HG02973 (cell line): ENCODE measurements around the gene PROM1.

ENCODE experiments used
- ATAC-seq: cut with Tn5 transposase; IDR thresholded peaks from one replicate; pipeline ENCODE4 v1.9.1; 2021; ENCODE audit warnings: moderate library complexity; ENCODE audit not compliant: unreplicated experiment

Gene PROM1

DNA sequence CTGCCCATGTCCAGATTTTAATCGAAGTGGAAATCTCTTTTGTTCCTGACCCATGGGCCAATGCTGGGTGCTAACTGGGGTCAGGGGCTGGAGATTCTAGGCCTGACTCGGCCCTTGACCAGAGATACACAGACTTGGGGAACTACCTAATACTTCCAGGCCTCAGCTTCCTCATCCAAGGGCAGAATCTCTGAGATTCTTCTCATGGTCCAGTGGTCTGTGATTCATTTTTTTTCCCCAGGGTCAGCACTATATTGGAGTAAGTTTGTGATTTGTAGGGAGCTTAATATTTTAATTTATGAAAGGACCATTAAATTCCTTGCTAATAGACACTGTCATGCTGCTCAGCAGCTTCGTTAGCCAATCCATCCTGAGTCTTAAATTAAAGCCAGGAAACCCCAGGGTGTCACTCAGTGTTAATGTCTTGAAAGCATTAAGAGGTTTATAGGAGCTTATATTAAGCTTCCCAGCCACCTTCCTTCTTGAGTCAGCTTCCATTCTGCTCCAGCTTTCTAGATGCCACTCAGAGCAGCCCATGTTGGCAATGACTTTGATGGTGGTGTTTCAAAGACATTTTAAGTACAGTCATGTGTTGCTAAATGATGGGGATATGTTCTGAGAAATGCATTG is 27.0 kb upstream of the PROM1 start:
- ATAC-seq = no peak

- no peak for ATAC-seq
Observed at GRCh38 chr4:16110199-16110598, 26.4 kb upstream of the PROM1 start.

- ATAC-seq = no peak
Observed at GRCh38 chr4:16109256-16109655, 25.4 kb upstream of the PROM1 start.

GRCh38 chr4:16106956-16107355 is 23.1 kb upstream of the PROM1 start:
- ATAC-seq = no peak

- no peak for ATAC-seq
Observed at GRCh38 chr4:16104520-16104919, 20.7 kb upstream of the PROM1 start.

GRCh38 chr4:16102356-16102755 is 18.5 kb upstream of the PROM1 start:
- no peak for ATAC-seq

GRCh38 chr4:16100833-16101232 is 17.0 kb upstream of the PROM1 start:
- no peak for ATAC-seq

- ATAC-seq = no peak
Observed at GRCh38 chr4:16092682-16093319, 9.0 kb upstream of the PROM1 start.

DNA sequence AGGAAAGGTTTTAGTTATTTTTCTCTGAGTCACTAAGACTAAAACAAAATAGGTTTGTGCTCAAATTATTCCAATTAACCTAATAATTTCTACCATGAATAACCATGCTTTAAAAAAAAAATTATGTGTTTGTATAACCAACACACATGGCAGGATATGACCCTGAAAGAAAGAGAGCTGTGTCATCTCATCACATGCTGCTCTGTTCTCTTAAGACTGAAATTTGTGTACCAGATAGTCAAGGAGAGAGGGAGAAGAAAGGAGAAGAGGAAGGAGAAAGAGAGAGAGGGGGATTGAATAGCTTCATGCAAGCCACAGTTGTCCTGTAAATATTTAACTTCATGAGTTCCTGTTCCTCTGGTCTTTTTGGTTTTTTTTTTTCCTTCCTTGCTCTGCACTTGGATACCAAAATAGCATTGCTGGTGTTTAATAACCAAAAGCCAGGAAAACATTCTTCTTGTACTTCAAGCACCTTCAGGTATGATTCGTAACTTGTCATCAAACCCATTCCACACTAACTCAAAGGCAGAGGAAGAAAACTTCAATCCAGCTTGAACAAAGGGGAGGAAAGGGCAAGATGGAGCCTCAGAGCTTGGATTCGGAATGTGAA is 6.4 kb upstream of the PROM1 start:
- no peak for ATAC-seq

DNA sequence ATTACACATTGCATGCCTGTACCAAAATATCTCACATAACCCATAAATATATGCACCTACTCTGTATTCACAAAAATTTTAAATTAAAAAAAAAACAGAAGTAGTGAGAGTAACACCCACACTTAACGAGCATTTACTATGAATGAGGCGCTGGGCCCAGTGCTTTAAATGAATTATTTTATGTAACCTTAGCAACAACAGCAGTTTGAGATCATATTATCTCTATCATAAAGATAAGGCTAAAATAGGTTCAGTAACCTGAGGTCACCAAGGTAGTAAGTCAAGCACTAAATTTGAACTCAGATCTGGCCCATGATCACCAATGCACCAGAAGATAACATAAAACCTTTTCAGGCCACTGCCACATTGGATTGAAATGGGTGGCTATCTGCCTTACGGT is 5.3 kb upstream of the PROM1 start:
- no peak for ATAC-seq

DNA sequence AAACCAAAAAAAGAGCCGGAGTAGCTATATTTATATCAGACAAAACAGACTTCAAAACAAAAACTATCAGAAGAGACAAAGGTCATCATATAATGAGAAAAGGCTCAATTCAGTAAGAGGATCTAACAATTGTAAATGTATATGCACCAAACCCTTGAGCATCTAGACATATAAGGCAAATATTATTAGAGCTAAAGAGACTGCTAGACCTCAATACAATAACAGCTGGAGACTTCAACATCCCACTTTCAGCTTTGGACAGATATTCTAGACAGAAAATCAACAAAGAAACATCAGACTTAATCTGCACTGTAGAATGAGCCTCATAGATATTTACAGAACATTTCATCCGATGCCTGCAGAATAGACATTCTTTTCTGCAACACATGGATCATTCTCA is 4.8 kb upstream of the PROM1 start:
- ATAC-seq = no peak

GRCh38 chr4:16085822-16086221 is 2.0 kb upstream of the PROM1 start:
- ATAC-seq = peak; percentile 70

DNA sequence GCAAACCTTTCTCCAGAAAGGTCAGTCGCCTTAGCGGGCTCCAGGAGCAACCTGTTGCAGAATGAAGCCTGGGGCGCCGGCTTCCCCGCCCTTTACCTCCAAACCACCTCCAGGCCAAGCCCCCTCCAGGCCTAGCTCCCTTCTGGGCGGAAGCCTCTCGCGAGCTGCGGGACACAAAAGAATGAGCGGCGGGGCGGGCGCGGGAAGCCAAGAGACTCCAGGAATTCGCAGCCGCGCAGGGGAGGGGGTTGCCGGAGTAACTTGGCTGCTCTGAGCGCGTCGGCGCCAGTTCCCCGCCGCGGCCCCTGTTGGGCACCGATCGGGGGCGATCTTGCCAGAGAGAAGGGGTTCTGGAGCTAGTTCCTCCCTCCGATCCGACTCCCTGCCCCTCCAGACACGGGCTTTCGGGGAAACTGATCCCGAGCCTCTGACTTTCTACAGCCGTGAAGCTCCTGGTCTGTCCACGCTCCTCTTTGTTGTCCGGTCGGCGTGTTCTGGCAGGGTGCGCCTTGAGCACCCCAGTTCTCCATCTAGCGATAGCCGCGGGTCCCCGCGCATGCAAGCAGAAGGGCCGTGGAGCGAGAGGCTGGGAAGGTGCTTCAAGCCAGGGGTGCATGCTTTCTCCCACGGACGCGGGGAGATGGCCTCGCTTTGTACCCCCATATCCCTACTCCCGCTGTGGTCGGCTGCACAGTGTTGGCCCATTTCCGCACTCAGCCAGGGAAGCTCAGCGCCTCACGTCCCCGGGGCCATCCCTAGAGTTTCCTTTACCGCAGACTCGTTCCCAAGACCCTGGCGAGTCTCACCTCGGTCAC is 1.2 kb downstream of the PROM1 start:
- no peak for ATAC-seq

DNA sequence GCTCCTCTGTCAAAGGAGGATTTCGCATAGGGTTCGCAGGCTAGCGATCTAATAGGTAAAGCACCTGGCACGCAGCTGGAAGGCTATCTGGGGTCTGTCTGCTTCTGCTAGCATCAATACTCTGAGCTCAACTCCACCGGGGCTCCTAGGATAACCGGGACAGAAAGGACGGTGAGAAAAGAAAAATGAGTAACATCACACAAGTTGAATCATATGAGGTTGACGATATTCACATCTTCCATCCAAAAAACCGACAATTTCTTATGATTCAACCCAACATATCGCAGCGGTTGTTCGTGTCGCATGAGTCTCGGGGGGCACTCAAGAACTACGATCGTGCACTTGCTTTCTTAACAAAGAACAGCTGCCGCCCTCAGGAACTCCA is 1.8 kb downstream of the PROM1 start:
- no peak for ATAC-seq

GRCh38 chr4:16079046-16079445 is 4.8 kb downstream of the PROM1 start:
- ATAC-seq = peak; percentile 74

GRCh38 chr4:16078195-16078760 is 5.5 kb downstream of the PROM1 start:
- no peak for ATAC-seq

DNA sequence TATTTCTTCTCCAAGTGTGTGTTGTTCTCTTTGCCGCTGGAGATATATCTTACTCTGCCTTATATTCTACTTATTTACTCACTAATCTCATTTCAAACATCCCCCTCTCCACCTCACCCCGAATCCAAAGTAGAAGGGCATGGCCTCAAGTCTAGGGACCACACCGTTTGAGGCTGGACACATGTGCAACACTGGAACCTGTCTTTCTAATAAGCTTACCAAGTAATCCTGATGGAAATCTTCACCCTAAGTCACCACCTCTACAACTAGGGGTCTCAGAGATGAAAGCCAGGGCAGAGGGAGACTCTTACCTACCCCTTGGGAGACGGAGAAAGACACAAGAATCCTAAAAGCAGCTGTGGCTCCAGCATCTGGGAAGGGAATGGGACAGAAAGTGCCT is 6.0 kb downstream of the PROM1 start:
- ATAC-seq = no peak

DNA sequence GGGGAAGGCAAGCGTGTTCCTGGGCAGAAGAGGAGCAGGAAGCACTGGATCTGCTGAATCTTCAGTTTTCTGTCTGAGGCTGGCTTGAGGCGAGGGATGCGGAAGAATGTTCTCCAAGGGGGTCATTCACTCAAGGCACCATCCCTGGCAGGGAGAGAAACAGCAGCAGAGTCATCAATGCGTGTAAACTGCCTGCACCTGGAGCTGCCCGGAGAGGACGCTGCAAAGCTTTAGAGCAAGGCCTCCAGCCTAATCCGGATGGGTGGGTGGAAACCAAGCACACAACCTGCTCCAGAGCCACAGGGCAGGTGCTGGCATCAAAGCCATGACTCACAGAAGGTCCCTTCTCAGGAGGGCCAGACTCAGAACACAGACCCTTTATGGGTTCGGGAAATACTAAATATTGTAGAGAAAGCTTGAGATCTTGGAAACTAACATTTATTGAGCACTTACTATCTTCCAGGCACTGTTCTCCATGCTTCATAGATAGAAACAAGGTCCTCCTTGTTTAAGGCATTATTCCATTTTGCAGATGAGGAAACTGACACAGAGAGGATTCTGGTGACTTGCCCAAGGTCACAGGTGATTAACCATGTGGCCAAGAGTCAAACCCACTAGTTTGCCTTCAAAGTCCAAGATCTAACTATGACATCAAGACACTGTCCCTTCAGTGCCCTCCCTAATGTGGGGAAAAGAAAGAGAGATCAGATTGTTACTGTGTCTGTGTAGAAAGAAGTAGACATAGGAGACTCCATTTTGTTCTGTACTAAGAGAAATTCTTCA is 7.7 kb downstream of the PROM1 start:
- ATAC-seq = no peak

DNA sequence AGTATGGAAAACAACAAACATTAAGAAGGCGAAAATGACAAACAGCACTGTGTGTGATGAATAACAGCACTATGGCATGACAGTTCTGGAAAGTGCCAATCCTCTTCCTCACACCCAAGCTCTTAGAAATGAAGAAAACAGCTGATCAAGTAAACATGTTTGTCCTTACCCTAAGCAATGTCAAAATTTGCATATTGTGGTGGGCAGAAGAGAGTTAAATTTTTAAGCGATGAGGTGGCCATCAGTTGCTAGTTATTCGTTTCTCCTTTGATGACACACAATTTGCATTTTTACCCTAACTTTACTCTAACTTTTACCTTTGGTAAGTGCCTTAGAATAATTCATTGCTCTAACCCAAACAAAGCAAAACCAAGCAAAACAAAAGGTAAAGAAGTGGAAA is 8.8 kb downstream of the PROM1 start:
- ATAC-seq = no peak

DNA sequence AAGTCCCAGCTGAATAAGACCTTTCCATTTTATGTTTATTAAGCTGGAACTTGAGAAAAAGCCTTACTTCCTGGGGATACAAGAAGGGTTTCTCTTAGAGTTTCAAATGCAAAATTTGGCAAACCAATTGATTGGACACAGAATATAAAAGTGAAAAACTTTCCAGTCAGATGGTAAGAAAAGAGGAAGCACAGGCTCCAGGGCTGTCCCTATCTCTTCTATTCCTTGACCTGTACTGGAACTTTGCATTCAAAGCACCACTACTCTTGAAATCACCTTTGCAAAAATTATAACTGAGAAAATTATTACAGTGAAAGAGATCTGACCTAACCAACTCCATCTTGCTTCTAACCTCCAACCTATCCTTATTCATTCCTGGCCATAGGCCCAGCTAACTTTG is 11.7 kb downstream of the PROM1 start:
- no peak for ATAC-seq

GRCh38 chr4:16070203-16070602 is 13.6 kb downstream of the PROM1 start:
- ATAC-seq = no peak
